ENCODE data around the gene NR2C2.

NR2C2 gene

DNA sequence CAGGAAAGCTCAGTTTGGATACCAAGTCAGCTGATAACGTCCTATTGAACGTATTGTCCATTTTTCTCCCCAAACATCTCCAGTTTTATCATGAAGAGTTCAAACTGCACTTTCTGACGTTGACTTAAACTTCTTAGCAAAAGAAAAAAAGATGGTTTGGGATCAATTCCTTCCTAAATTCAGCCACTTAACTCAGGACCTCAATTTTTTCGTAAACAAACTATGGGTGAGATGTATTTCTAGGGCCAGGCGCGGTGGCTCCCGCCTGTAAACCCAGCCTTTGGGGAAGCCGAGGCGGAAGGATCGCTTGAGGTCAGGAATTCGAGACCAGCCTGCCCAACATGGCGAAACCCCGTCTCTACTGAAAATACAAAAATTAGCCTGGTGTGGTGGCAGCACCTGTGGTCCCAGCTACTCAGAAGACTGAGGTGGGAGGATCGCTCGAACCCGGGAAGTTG lies 118.2 kb downstream of the NR2C2 start:
- peak overlapping the region; percentile 95 for H3K27ac ChIP-seq (ENCODE audit: low read length)
- peaks cover 13% of the 10 kb centered on the region; the same call in 1 of the 2 replicates for H4K20me1 ChIP-seq (ENCODE audit: insufficient read depth, low read length)
- peak overlapping the region; percentile 98 for H3K4me2 ChIP-seq (ENCODE audit: insufficient read depth, low read length)
- ATAC-seq (ENCODE audit: insufficient read depth, low read depth): no peak
- peak overlapping the region; percentile 95 for H2AFZ ChIP-seq (ENCODE audit: low read depth, low read length)
- DNase-seq: no peak
- no peaks in the 10 kb centered on the region for H3K27me3 ChIP-seq (ENCODE audit: insufficient read depth, low read length, poor library complexity)
- TF ChIP-seq, protein P1, sequence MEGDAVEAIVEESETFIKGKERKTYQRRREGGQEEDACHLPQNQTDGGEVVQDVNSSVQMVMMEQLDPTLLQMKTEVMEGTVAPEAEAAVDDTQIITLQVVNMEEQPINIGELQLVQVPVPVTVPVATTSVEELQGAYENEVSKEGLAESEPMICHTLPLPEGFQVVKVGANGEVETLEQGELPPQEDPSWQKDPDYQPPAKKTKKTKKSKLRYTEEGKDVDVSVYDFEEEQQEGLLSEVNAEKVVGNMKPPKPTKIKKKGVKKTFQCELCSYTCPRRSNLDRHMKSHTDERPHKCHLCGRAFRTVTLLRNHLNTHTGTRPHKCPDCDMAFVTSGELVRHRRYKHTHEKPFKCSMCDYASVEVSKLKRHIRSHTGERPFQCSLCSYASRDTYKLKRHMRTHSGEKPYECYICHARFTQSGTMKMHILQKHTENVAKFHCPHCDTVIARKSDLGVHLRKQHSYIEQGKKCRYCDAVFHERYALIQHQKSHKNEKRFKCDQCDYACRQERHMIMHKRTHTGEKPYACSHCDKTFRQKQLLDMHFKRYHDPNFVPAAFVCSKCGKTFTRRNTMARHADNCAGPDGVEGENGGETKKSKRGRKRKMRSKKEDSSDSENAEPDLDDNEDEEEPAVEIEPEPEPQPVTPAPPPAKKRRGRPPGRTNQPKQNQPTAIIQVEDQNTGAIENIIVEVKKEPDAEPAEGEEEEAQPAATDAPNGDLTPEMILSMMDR (IDR thresholded peaks at IDR 0.05; ENCODE audit: borderline replicate concordance, extremely low read depth, low read length, poor library complexity, severe bottlenecking): no peak
- TF ChIP-seq EZH2 (IDR thresholded peaks at IDR 0.05; ENCODE audit: borderline replicate concordance, low read depth, low read length, severe bottlenecking): no peak
- peaks cover 27% of the 10 kb centered on the region for H3K4me1 ChIP-seq (ENCODE audit: insufficient read depth, low read length)
- H3K79me2 ChIP-seq (ENCODE audit: insufficient read depth, low read length): peaks cover 30% of the 10 kb centered on the region
- H3K36me3 ChIP-seq (ENCODE audit: insufficient read depth, low read length): peaks cover 12% of the 10 kb centered on the region
- H3K9ac ChIP-seq (ENCODE audit: low read depth, low read length): peak overlapping the region; percentile 99
- H3K9me3 ChIP-seq (ENCODE audit: insufficient read depth, low read length, severe bottlenecking): no peaks in the 10 kb centered on the region
- H3K4me3 ChIP-seq (ENCODE audit: low read depth in 1 of 2, low read length in 2 of 2): peak overlapping the region; percentile 96 to 100; a peak in 3 of 4 replicates

DNA sequence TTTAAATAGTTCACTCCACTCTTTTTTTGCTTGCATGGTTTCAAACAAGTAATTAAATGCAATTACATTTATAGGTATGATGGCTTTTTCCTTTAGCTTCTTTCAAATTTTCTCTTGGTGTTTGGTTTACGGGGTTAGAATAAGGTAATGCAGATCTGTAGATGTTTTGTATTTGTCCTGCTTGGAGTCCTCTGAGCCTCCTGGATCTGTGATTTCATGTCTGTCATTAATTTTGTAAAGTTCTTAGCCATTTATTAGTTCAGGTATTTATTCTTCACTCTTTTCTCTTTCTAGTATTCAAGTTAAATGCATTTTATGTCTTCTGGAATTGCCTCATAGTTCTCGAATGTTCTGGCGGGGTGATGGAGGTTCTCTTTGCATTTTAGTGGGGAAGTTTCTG lies 119.1 kb downstream of the NR2C2 start:
- Histone ChIP-seq H3K27me3 (ENCODE audit: insufficient read depth, low read length, poor library complexity) (no peaks in the 10 kb centered on the region), H4K20me1 (ENCODE audit: insufficient read depth, low read length) (peaks cover 13% of the 10 kb centered on the region; the same call in 1 of the 2 replicates), H3K4me3 (ENCODE audit: low read depth in 1 of 2, low read length in 2 of 2) (no peak overlapping the region), H3K9ac (ENCODE audit: low read depth, low read length) (no peak overlapping the region), H3K79me2 (ENCODE audit: insufficient read depth, low read length) (peaks cover 26% of the 10 kb centered on the region), H3K9me3 (ENCODE audit: insufficient read depth, low read length, severe bottlenecking) (no peaks in the 10 kb centered on the region), H2AFZ (ENCODE audit: low read depth, low read length) (no peak overlapping the region), H3K27ac (ENCODE audit: low read length) (no peak overlapping the region), H3K4me2 (ENCODE audit: insufficient read depth, low read length) (no peak overlapping the region), H3K36me3 (ENCODE audit: insufficient read depth, low read length) (peaks cover 15% of the 10 kb centered on the region), H3K4me1 (ENCODE audit: insufficient read depth, low read length) (peaks cover 27% of the 10 kb centered on the region)
- DNase-seq (no peak), ATAC-seq (ENCODE audit: insufficient read depth, low read depth) (no peak)
- no peak for TF ChIP-seq EZH2 (IDR thresholded peaks at IDR 0.05; ENCODE audit: borderline replicate concordance, low read depth, low read length, severe bottlenecking)
- TF ChIP-seq, protein P1 (IDR thresholded peaks at IDR 0.05; ENCODE audit: borderline replicate concordance, extremely low read depth, low read length, poor library complexity, severe bottlenecking): no peak

DNA sequence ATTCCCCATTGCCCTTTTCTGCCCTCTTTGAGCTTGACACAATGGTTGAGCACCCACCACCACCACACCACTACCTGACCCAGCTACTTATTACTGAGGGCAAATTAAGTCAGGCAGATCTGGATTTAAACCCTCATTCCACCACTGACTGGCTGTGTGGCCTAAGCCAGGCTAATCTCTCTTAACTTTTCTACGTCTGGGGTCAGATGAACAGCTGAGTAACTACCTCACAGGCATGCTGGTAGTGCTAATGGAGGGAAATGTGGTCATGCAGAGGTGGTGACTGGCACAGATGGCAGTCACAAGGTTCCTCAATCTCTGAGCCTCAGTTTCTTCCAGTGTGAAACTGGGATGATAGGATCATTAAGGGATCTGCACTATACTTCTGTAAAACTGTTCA lies 122.1 kb downstream of the NR2C2 start:
- TF ChIP-seq, protein P1 (IDR thresholded peaks at IDR 0.05; ENCODE audit: borderline replicate concordance, extremely low read depth, low read length, poor library complexity, severe bottlenecking): no peak
- TF ChIP-seq EZH2 (IDR thresholded peaks at IDR 0.05; ENCODE audit: borderline replicate concordance, low read depth, low read length, severe bottlenecking): no peak
- Histone ChIP-seq H3K4me2 (ENCODE audit: insufficient read depth, low read length) (no peak overlapping the region), H4K20me1 (ENCODE audit: insufficient read depth, low read length) (no peaks in the 10 kb centered on the region), H3K27me3 (ENCODE audit: insufficient read depth, low read length, poor library complexity) (no peaks in the 10 kb centered on the region), H3K9ac (ENCODE audit: low read depth, low read length) (no peak overlapping the region), H3K36me3 (ENCODE audit: insufficient read depth, low read length) (peaks cover 28% of the 10 kb centered on the region), H3K4me1 (ENCODE audit: insufficient read depth, low read length) (peaks cover 10% of the 10 kb centered on the region), H3K4me3 (ENCODE audit: low read depth in 1 of 2, low read length in 2 of 2) (no peak overlapping the region), H3K27ac (ENCODE audit: low read length) (no peak overlapping the region), H3K79me2 (ENCODE audit: insufficient read depth, low read length) (peaks cover 9% of the 10 kb centered on the region), H2AFZ (ENCODE audit: low read depth, low read length) (no peak overlapping the region), H3K9me3 (ENCODE audit: insufficient read depth, low read length, severe bottlenecking) (no peaks in the 10 kb centered on the region)
- DNase-seq (no peak), ATAC-seq (ENCODE audit: insufficient read depth, low read depth) (no peak)
